GM21825 (cell line): Measurements from ENCODE around the gene WAPL.

ENCODE experiments used
- ATAC-seq: cut with Tn5 transposase; IDR thresholded peaks from one replicate; pipeline ENCODE4 v1.9.1; 2021; ENCODE audit warnings: mild to moderate bottlenecking, moderate library complexity; ENCODE audit not compliant: unreplicated experiment

Gene WAPL

DNA sequence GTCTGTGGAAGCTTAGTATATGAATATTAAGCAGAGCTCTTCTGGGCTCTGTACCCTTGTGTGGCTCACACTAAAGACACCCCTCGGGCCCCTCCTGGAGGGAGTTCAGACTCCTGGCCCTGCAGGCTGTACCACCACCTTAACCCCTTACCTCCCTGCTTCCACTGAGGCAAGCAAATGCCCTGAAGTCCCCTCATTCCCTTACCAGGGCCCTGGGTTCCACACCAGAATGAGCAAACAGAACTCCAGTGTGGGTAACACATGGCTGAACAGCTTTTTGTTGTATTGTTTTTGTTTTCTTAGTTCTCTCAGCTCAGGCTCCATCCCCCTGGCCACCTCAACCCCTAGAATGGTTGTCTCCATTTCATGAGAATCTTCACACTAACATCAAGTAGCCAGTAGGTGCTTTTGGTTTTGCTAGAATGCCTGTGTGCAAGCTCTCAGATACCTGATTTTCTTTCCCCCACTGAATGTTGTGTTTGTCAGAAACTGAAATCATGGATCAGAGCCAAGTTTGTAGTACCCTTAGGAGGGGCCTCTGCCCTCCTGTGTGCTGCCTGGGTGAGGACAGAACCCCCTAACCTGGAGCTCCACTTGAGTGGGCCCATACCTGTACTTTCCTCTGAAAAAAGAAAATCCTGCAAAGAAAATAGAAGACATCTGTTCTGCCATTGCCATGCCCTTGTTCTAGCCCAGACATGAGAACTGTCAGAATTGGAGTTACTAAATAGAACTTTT lies 2.8 kb upstream of the WAPL start:
- no peak for ATAC-seq

DNA sequence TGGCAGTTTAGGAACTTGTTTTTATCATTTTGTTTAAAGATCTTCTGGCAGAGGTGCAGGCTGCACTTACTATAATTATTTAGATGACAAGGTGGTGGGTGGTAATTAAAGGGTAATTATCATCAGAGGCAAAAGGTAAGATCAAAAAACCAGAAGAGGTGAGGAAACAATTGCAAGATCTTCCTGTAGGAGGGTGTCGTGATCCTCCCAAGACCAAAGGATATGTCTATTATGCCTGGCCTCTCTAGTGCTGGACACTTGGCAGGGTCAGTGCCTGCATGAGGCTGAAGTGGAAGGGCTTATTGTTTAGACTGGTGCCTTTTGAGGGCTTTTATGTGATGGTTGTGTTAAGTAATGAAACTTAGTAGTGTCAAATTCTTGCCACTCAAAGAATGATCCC lies 1.8 kb upstream of the WAPL start:
- ATAC-seq = no peak

DNA sequence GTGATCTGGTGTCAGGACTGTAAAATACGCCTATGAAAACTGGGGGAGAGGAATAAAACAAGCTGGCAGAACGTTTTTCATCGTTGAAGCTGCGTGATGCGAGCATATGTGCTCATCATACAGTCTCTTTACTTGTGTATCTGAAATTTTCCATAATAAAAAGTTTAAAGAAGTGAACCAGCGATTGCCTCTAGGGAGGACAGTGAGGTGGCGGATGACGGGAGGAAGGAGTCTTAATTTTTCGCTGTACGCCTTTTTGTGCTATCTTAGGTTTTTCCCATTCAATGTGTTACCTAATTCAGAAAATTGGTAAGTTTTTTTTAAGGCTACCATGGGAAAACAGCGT lies 891 bp upstream of the WAPL start:
- ATAC-seq = no peak

DNA sequence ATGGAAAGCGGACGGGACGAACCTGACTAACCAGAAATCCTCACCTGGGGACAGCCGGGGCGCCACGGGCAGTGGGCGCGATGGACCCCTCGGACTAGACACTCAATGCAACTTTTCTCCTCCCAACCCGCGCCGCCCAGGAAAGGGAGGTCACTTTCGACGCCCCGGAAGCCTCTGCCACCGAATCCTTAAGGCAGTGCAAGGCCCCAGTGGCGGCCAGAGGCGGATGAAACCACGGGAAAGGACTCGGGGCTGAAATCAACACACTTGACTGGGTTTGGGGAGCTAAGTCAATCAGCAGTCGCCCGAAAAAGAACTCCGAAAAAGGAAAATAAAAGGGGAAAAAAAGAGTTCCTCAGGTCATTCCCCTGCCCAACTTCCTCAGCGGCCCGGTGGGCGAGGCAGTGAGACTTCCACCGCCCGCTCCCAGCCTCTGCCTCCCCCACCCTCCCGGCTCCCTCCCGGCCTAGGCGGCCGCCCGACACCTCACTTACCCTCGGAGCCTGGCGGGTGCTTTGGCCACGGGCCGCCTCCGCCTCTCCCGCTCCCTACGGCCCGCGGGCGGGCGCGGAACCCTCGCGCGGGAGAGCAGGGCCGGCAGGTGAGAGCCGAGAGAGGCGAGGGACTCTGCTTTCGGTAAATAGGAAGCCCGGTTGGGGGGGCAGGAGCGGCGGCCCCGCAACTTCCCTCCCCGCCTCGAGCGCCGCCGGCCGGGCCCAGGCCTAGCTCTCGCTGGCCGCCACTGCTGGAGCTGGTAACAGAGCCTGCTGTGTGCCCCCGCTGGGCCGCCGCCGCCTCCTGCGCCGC lies 518 bp downstream of the WAPL start:
- peak; percentile 25 for ATAC-seq

DNA sequence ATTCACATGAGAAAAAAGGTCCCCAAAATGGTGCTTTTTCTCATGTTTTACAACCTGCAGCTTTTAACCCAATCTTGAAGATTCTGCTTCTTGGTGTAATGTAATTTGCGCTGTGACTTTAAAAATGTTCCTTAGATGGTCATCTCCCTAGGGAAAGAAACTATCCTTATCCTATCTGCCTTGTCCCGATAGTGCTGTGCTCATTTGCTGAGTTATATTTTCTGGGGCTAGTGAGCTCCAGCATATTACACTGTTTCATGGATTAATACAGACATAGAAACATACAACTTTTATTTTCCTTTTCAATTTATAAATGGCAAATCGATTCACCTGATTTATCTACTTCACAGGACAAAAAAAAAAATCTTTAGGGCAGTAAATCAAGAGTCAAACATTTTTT lies 2.8 kb downstream of the WAPL start:
- no peak for ATAC-seq

DNA sequence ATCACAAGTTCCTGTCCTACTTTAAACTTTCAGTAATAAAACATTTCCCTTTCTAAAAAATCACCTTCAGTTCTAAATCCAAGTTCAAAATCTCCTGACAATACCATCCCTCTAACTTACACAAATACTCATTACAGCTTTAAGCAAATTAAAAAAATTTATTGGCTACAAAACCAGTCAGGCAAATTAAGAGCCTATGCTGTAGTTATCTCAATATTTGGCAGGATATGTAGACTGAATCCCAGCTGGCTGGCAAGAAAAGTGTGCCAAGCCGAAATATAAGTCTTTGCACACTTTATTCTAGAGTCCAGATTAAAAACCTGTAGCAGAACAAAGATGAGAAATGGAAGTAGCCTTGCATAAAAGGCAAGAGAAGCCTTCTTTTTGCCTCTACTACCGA lies 9.5 kb downstream of the WAPL start:
- ATAC-seq = no peak

DNA sequence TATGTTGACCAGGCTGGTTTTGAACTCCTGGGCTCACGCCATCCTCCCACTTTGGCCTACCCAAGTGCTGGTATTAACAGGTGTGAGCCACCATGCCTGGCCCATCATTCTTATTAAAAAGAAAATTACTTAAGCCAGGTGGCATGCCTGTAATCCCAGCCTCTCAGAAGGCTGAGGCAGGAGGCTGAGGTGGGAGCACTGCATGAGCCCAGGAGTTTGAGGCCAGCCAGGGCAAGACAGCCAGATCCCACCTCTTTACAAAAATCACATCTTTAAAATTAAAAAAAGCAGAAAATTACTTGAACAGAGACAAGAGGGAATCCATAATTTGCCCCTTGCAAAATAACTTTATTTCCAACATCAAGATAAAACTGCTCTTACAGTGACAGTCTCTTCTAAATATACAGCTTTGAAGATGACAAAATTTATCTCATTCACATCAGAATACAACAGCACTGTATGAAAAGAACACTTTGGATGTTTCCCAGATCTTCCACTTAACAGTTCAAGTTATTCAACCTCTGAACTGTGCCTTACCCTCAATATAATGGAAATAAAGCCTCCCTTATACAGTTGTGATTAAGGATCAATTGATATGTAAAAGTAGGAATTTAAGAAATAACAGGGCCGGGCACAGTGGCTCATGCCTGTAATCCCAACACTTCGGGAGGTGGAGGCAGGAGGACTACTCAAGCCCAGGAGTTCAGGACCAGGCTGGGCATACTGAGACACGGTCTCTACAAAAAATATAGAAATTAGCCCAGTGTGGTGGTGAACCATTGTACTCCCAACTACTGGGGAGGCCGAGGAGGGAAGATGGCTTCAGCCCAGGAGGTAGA lies 10.3 kb downstream of the WAPL start:
- no peak for ATAC-seq

DNA sequence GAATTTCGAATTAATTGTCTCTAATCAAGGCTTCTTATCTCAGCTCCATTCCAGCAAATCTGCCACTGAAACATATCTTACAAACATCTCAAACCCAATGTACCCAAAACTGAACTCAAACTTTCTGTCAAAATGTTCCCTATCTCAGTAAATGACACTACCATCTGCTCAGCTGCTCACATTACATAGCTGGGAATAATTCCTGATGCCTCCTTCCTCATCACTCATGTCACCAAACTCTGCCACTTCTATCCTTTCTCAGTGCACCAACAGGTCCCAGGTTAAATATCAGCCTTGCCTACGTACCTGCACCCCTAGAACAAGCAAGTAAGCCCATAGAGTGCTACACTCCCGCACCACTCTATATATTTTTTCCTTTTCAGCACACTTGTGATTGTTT lies 12.4 kb downstream of the WAPL start:
- ATAC-seq = no peak

DNA sequence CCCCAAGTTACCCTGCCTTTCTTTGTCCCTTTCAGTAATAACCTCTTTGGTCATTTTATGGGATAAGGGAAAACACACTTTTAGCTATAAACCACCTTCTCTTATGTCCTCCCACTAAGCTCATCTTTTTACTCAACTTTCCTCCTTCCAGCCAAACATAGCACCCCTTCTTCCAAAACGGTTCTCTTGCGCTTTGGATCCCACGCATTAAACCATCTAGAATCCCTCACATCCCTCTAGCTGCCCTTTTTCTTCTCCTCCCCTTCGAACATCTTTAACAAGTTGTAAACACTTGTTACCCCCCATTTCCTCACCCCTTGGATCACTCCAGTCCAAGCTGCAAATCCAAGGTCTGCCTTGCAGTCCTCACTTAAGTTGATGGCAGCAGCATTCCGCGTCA lies 13.4 kb downstream of the WAPL start:
- ATAC-seq = no peak

DNA sequence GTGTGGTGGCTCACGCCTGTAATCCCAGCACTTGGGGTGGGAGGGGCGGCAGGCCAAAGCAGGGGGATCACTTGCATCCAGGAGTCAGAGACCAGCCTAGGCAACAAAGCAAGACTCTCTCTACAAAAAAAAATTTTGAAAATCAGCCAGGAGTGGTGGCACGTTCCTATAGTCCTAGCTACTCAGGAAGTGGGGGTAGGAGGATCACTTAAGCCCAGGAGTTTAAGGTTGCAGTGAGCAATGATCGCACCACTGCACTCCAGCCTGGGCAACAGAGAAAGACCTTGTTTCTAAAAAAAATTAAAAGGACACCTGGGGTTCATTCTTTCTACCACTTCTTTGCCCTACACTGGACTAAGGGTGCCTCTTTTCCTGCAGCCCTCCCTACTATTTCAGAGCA lies 15.1 kb downstream of the WAPL start:
- no peak for ATAC-seq

DNA sequence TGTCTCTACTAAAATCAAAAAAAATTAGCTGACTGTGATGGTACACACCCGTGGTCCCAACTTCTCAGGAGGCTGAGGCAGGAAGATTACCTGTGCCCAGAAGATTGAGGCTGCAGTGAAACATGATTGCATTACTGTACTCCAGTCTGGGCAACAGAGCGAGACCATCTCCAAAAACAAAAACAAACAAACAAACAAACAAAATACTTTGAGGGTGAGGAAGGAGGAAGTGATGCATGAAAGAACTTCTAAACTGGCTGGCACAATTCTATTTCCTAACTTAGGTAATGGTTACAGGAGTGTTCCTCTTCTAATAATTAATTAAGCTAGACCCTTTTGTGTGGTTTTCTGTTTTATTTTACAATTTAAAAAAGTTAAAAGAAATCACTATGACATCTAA lies 15.5 kb downstream of the WAPL start:
- ATAC-seq = no peak

DNA sequence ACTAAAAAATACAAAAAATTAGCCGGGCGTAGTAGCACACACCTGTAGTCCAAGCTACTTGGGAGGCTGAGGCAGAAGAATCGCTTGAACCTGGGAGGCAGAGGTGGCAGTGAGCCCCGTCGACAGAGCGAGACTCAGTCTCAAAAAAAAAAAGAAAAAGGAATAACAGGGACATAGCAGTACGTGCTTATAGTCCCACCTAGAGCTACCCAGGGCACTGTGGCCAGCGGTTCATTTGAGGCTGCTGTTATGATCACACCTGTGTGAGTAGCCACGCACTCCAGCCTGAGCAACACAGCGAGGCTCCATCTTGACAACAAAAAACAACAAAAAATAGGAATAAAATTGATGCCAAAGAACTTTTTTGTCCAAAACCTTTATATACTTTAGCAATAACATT lies 17.1 kb downstream of the WAPL start:
- ATAC-seq = no peak

DNA sequence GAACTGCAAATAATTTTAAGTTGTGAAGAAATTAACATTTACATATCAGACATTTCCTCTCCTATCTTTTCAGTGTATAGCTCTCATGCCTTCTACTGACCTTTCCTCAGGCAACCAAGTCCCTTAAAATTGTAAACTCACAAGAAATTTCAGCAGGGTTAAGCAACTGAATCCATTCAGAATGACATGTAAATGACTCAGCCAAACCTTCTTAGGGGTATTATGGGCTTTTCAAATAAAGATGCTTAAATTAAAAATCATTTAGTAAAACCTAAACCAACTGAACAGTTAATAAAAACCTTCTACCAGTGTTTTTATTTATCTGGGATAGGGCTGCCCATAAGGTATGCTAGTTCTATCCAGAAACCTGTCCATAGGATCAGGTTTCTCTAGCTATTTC lies 20.7 kb downstream of the WAPL start:
- ATAC-seq = no peak

DNA sequence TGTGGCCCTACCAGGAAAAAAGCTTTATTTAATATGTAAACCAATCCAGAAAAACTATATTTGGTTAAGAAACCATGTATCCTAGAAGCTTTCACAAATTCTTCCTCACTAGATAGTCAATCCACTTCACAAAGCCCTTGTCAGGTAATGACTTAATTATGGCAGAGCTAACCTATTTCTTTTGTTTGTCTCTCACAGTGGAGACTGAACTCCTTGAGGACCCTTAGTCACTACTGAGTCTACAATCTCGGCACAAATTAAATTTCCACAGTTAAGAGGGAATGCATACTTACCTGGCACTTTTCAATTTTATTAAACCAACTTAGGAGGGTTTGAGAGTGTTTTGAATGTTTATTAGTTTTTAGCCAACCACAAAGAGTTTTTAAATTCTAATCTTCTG lies 23.0 kb downstream of the WAPL start:
- ATAC-seq = no peak

DNA sequence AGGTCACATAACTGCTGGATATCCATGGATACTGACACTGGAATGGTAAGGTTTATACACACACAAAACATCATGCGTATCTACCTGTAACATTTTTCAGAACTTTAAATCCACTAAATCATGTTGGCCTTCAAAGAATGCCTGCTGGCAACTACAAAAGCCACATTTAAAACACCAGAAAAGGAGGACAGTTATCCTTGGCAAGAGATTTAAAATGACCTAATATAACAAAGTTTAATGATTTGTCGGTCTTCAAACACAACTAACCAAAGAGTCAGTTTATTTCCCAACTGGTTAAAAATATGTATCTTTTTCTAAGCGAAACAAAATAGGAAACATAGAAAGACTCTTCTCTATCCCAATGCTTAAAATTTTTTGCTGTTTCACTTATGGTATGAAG lies 24.0 kb downstream of the WAPL start:
- ATAC-seq = no peak

DNA sequence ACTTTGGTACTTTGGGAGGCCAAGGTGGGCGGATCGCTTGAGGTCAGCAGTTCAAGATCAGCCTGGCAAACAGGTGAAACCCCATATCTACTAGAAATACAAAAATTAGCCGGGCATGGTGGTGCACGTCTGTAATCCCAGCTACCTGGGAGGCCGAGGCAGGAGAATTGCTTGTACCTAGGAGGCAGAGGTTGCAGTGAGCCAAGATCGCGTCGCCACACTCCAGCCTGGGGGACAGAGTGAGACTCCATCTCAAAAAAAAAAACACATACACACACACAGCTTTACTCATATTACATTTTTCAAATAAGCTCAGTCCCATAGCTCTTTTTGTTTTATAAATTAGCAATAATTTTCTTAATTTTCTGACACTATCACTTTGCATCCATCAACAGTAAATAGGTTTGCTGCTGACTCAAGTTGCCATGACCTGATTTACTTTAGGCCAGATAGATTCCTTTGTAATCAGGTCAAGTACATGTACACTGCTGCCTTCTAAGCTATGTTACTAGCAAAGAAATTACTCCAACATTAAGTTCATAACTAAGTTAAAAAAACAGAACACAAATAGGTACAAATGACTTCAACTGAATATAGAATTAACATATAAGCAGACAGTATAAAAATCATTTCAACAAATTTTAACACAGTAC lies 31.5 kb downstream of the WAPL start:
- no peak for ATAC-seq

DNA sequence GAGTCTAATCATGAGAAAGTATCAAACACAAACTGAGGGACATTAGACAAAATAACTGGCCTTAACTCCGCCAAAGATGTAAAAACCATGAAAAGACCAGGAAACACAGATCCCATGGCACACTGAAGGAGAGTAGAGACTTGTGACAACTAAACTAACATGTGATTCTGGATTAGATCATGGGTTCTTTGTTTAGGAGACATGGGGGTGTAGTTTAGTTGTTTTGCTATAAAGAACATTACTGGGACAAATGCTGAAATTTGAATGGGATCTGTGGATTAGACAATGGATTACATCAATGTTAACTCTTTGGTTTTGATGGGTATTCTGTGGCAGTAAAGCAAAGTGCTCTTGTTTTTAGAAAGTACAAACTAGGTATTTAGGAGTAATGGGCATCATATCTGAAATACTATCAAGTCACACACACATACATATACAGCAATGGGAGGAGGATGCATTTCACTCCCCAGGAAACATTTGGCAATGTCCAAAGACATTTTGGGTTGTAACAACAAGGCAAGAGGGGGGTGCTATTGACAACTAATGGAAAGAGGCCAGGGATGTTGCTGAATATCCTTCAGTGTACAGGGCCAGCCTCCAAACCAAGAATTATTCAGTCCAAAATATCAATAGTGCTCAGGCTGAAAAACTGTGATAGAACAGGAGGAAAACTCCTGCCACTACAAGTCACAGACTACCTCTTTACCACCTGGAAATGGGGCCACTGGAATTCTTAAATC lies 32.4 kb downstream of the WAPL start:
- no peak for ATAC-seq

DNA sequence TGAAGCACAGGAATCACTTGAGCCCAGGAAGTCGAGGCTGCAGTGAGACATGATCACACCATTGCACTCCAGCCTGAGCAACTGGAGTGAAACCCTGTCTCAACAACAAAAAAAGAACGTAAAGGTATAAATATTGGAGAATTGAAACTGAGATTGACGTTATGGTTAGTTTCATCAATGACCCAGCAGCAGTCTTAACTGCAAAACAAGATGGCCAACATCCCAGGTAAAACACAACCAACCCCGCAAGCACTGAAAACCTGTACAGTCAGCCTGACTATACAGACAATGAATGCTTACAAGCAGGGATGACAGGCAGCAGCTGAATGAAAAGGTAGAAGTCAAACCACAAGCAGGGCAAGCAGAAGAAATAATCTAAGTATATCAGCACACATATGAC lies 34.7 kb downstream of the WAPL start:
- ATAC-seq = no peak

DNA sequence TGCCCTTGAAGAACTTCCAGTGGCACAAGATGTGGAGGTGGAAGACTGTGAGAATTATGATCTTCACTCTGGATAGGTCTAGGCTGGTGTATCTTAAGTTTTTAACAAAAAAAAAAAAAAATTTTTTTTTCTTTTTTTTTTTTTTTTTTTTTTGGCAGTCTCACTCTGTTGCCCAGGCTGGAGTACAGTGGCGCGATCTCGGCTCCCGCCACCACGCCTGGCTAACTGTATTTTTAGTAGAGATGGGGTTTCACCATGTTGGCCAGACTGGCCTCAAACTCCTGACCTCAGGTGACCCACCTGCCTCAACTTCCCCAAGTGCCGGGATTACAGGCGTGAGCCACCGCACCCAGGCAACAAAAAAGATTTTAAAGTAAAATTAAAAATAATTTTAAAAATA lies 37.9 kb downstream of the WAPL start:
- no peak for ATAC-seq

DNA sequence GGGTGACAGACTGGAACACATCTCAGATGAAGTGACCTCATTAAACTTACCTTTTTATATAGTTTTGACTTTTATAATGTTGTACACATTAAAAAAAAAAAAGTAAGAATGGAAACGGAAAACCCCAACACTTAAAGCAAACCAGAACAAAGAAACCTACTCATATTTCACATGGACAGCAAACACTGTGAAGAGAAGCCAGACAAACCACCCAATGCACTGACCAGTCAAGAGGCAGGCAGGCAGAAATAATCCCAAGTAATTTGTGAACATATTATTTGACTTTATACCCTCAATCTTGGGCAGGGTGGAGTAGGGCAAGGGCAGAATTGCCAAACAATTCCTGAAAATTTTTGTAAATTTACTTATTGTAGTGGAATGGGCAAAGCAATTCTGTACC lies 39.8 kb downstream of the WAPL start:
- ATAC-seq = no peak

DNA sequence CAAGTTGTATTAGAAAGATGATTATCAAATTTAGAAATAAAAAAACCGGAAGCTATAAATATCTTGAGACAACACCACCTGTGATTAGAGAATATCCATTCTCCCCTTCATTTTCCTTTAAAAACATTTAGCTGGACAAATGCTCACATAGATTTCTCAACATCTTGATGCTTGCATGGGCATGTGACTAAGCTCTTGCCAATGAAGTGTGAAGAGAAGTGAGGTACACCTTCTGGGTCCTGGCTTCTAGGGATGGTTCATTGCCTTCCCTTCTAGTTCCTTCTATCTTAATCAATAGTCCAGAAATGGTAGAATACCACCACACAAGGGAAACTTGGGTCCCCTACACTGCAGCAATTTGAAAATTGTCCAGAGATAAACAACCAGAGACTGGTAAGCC lies 41.0 kb downstream of the WAPL start:
- ATAC-seq = no peak
